ENCODE measurements around the gene BMP4.
"Not testable (repeated sequence)": the region's sequence is repeated elsewhere in the genome, so short reads cannot be mapped to it uniquely, and the experiment has no call there.

BMP4 gene

GRCh38 chr14:53956427-53957201, at the start of gene BMP4:
Gene BMP4, minus strand, starts transcription at chr14:53956825. Its CDS starts 4,603 bp downstream, at chr14:53952222.
- DNase-seq = no peak

- DNase-seq = no peak
These were observed 46.4 kb upstream of the BMP4 start for GRCh38 chr14:54003064-54003463.

GRCh38 chr14:54002653-54003052, 46.0 kb upstream of the BMP4 start:
- no peak for DNase-seq

- DNase-seq = no peak
These were observed 44.7 kb upstream of the BMP4 start for GRCh38 chr14:54001189-54001878.

- DNase-seq = no peak
These were observed 43.8 kb upstream of the BMP4 start for GRCh38 chr14:54000341-54000811.

- no peak for DNase-seq
These were observed 42.5 kb upstream of the BMP4 start for GRCh38 chr14:53999061-53999488.

- no peak for DNase-seq
These were observed 39.4 kb upstream of the BMP4 start for GRCh38 chr14:53996041-53996440.

- DNase-seq = no peak
These were observed 37.4 kb upstream of the BMP4 start for GRCh38 chr14:53993920-53994607.

GRCh38 chr14:53990978-53991377, 34.4 kb upstream of the BMP4 start:
- no peak for DNase-seq

- DNase-seq = not testable (repeated sequence)
These were observed 30.1 kb upstream of the BMP4 start for GRCh38 chr14:53986718-53987117.

- not testable (repeated sequence) for DNase-seq
These were observed 28.3 kb upstream of the BMP4 start for GRCh38 chr14:53984958-53985357.

GRCh38 chr14:53983112-53983511, 26.5 kb upstream of the BMP4 start:
- DNase-seq = no peak

- DNase-seq = no peak
These were observed 25.9 kb upstream of the BMP4 start for GRCh38 chr14:53982546-53982945.

- DNase-seq = no peak
These were observed 23.4 kb upstream of the BMP4 start for GRCh38 chr14:53979747-53980642.

- DNase-seq = no peak
These were observed 22.6 kb upstream of the BMP4 start for GRCh38 chr14:53979113-53979681.

- no peak for DNase-seq
These were observed 21.6 kb upstream of the BMP4 start for GRCh38 chr14:53978194-53978593.

GRCh38 chr14:53975444-53975843, 18.8 kb upstream of the BMP4 start:
- DNase-seq = no peak

- DNase-seq = no peak
These were observed 14.9 kb upstream of the BMP4 start for GRCh38 chr14:53971521-53971920.

GRCh38 chr14:53969326-53969725, 12.7 kb upstream of the BMP4 start:
- no peak for DNase-seq

- DNase-seq = no peak
These were observed 12.1 kb upstream of the BMP4 start for GRCh38 chr14:53968726-53969125.

GRCh38 chr14:53967606-53968005, 11.0 kb upstream of the BMP4 start:
- DNase-seq = no peak

GRCh38 chr14:53964249-53964648, 7.6 kb upstream of the BMP4 start:
- no peak for DNase-seq
